HG03432 (cell line): ENCODE results near the gene CERS6.
"Not testable (repeated sequence)": the region's sequence is repeated elsewhere in the genome, so short reads cannot be mapped to it uniquely, and the experiment has no call there.

ENCODE experiments used
- ATAC-seq: cut with Tn5 transposase; IDR thresholded peaks from one replicate; pipeline ENCODE4 v1.9.1; 2021; ENCODE audit warnings: mild to moderate bottlenecking, moderate library complexity; ENCODE audit not compliant: unreplicated experiment

Gene CERS6

GRCh38 chr2:168791140-168791539 lies 335.1 kb downstream of the CERS6 start:
- not testable (repeated sequence) for ATAC-seq

- no peak for ATAC-seq
Measured at GRCh38 chr2:168793596-168793995, 337.5 kb downstream of the CERS6 start.

- ATAC-seq: no peak
Measured at GRCh38 chr2:168794968-168795367, 338.9 kb downstream of the CERS6 start.

GRCh38 chr2:168796090-168796577 lies 340.1 kb downstream of the CERS6 start:
- no peak for ATAC-seq

- ATAC-seq: no peak
Measured at GRCh38 chr2:168796583-168797285, 340.7 kb downstream of the CERS6 start.

- ATAC-seq: no peak
Measured at GRCh38 chr2:168797286-168797655, 341.2 kb downstream of the CERS6 start.

GRCh38 chr2:168798076-168798887 lies 342.2 kb downstream of the CERS6 start:
- no peak for ATAC-seq

- ATAC-seq: no peak
Measured at GRCh38 chr2:168798888-168799410, 342.9 kb downstream of the CERS6 start.

GRCh38 chr2:168801471-168801870 lies 345.4 kb downstream of the CERS6 start:
- no peak for ATAC-seq

- ATAC-seq: no peak
Measured at GRCh38 chr2:168801961-168802858, 346.1 kb downstream of the CERS6 start, which contains the start of gene NOSTRIN. TSS of gene NOSTRIN (plus strand) at chr2:168802637. CDS start at chr2:168802647, 10 bp downstream.

- ATAC-seq: no peak
Measured at GRCh38 chr2:168802859-168803725, 347.0 kb downstream of the CERS6 start.

GRCh38 chr2:168804214-168804613 lies 348.1 kb downstream of the CERS6 start:
- no peak for ATAC-seq

- no peak for ATAC-seq
Measured at GRCh38 chr2:168805615-168806014, 349.5 kb downstream of the CERS6 start.

- ATAC-seq: no peak
Measured at GRCh38 chr2:168809537-168809936, 353.5 kb downstream of the CERS6 start.

GRCh38 chr2:168810235-168810634 lies 354.2 kb downstream of the CERS6 start:
- ATAC-seq: no peak

- ATAC-seq: no peak
Measured at GRCh38 chr2:168811696-168812095, 355.6 kb downstream of the CERS6 start.

- no peak for ATAC-seq
Measured at GRCh38 chr2:168814046-168814445, 358.0 kb downstream of the CERS6 start.

GRCh38 chr2:168814939-168815907 lies 359.2 kb downstream of the CERS6 start:
- no peak for ATAC-seq

GRCh38 chr2:168816369-168816768 lies 360.3 kb downstream of the CERS6 start:
- no peak for ATAC-seq
